C1 segment of cervical spinal cord (tissue), 14 donors: ENCODE data around the gene CD244.

ENCODE experiments used
- DNase-seq, 14 donors: peaks; one replicate each; lab custom pipeline; 2025; lab: John Stamatoyannopoulos, UW

The CD244 gene

DNA sequence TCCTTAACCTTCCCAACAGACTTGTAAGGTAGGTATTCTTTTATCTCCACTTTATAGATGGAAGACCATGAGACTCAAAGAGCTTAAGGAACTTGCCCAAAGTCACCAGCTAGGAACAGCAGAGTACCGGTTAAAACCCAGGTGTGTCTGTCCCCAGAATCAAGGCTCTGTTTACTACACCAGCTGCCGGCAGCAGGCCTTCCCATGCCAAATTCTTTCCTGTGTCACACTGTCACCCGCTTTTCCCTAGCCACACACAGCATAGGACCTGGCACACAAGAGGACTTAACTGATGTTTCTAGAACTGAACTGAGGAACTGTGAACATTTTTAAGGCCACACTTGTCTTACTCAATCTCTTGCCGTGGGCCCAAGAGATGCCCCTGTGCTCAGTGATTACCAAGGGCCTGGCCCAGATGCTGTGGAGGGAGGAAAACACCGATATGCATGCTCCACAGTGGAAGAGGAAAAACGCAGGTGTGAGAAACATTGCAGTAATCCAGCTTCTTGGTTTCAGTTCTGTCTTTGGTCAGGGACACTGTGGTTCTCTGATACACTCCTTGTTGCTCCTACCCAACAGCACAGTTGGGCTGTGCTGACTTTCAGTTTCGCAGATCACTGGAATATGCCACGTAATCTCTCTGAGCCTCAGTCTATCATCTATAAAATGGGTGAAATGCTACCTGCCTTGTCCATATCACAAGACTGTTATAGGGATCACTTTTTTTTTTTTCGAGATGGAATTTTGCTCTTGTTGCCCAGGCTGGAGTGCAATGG, 80.6 kb downstream of the CD244 start:
- no peak for DNase-seq

DNA sequence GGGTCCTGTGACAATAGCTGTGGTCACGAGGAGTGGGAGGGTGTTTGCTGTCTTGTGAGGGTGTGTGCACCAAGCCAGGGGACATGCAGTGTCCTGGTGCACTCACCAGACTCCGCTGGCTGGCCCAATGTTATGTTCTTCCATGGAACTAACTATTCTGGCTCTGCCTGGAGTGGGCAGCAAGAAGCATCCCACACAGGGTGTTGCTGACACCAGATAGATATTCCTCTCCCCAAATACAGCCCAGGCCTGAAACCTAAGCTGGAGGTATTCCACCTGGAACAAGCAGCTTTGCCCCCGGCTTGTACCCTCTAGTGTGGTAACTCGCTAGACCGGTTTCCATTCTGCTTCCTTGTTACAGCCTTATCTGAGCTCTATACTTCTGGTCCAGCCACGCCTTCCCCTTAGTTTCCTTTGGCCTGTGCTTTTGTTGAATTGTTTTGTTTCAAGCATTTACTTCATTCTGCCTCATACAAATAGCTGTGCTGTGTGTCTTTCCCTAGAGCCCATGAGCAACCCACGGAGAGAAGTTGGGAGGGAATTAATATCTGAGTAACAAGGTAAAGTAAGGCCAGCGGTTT, 81.4 kb downstream of the CD244 start:
- no peak for DNase-seq

DNA sequence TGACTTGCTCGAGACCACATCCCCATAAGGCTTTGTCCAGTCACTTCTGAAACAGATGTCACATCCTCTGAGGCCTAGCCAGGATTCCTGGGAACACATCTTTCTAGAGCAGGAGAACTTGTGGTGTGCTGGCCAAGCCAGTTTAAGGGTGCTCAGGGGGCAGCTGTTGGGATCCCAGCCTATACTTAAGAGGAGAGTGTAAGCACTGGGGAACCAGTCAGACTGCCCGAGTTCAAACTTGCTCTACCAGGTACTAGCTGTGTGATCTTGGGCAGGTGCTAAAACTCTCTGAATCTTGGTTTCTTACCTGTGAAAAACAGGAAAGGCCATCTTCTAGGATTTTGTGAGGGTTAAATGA, 82.3 kb downstream of the CD244 start:
- no peak for DNase-seq
